Astrocyte of the spinal cord (primary cell): ENCODE results near the gene OR2T1.
"Not testable (repeated sequence)": the region's sequence is repeated elsewhere in the genome, so short reads cannot be mapped to it uniquely, and the experiment has no call there.

Experiments
- DNase-seq: peaks from one replicate; pipeline ENCODE4 v3.0.0; 2011; ENCODE audit warnings: low read depth, low spot score
- H3K4me3 ChIP-seq: 2 replicates; pipeline ENCODE4 v1.5.1; 2011; ENCODE audit warnings: low read depth, mild to moderate bottlenecking, low read length, moderate library complexity
- in situ Hi-C: cut with HindIII; loops from 2 replicates; pipeline ENCODE4 v1.10.0; 2017; ENCODE audit warnings: low sequenced_read_pairs
- TF ChIP-seq, protein P1 (sequence below): IDR thresholded peaks from 2 replicates; pipeline ENCODE4 v1.5.1; 2012; ENCODE audit warnings: low read depth, mild to moderate bottlenecking, low read length, inconsistent platforms

OR2T1 gene

DNA sequence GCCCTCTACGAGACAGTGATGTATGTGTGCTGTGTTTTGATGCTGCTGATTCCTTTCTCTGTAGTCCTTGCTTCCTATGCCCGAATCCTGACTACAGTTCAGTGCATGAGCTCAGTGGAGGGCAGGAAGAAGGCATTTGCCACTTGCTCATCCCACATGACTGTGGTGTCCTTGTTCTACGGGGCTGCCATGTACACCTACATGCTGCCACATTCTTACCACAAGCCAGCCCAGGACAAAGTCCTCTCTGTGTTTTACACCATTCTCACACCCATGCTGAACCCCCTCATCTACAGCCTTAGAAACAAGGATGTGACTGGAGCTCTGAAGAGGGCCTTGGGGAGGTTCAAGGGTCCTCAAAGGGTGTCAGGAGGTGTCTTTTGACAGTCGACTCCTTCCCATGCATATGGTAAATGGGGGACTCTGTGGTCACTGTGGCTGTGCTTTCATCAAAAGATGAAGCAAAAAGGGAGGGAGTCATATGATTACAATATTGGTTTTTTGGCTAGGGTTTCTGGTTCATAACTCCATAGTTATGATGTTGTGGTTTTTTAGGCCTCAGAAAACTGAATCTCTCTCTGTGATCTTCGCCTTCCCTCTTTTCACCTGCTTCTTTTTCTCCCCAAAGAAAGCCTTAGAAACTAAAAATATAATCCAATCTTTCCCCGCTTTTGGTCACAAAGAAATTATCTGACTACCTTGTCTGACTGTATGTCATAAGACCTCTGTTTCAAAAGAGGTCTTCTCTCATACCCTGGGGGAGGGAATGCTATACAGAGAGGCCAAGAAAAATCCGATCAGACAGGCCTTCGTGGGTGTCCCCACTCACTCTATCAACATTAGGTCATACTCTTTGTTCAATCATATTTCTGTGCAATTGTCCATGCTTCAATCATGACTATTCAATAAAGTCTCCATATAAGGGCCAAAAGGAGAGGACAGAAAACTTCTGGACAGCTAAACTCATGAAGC, 4.2 kb downstream of the OR2T1 start:
- in situ Hi-C loops, result no loop called here
- no peak for DNase-seq
- no peak overlapping the region for H3K4me3 ChIP-seq
- TF ChIP-seq, protein P1, sequence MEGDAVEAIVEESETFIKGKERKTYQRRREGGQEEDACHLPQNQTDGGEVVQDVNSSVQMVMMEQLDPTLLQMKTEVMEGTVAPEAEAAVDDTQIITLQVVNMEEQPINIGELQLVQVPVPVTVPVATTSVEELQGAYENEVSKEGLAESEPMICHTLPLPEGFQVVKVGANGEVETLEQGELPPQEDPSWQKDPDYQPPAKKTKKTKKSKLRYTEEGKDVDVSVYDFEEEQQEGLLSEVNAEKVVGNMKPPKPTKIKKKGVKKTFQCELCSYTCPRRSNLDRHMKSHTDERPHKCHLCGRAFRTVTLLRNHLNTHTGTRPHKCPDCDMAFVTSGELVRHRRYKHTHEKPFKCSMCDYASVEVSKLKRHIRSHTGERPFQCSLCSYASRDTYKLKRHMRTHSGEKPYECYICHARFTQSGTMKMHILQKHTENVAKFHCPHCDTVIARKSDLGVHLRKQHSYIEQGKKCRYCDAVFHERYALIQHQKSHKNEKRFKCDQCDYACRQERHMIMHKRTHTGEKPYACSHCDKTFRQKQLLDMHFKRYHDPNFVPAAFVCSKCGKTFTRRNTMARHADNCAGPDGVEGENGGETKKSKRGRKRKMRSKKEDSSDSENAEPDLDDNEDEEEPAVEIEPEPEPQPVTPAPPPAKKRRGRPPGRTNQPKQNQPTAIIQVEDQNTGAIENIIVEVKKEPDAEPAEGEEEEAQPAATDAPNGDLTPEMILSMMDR, result no peak

DNA sequence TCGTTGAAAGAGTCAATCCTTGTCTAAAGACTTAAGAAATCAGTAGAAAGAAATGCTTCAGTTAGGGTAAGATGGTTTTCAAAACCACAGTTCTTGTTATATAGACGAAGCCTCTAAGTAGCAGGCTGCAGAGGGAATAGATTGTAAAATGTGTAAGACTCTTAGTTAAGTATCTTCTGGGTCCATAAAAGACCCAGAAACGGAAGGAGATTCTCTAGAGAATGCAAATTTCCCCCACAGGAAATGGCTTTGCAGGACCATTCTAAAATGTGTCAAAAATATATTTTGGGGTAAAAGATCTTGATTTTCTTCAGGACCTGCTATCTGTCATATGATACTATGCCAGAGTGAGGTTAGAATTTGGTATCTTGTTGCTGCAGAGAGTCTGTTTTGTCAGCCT, 13.4 kb downstream of the OR2T1 start:
- TF ChIP-seq, protein P1, result no peak
- in situ Hi-C loops, result no loop called here
- no peak for DNase-seq
- no peak overlapping the region for H3K4me3 ChIP-seq

DNA sequence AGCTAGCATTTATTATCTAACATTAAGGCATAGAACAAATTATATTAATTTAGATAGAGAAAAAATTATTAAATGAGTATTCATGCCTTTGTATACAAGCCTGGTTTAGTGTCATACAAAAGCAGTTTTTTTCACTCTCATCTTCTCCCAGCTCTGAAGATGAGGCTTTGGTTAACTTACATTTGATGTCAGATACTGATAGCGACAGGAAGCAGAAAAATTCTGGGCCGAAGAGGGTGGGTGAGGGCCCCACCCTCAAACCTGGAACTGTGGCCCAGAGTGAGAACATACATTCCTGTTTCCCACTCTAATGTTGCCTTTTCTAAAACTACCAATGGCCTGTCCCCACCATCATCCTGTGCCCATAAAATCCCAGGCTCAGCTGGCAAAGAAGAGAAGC, 15.0 kb downstream of the OR2T1 start:
- no peak overlapping the region for H3K4me3 ChIP-seq
- TF ChIP-seq, protein P1, result no peak
- no peak for DNase-seq
- in situ Hi-C loops, result no loop called here

DNA sequence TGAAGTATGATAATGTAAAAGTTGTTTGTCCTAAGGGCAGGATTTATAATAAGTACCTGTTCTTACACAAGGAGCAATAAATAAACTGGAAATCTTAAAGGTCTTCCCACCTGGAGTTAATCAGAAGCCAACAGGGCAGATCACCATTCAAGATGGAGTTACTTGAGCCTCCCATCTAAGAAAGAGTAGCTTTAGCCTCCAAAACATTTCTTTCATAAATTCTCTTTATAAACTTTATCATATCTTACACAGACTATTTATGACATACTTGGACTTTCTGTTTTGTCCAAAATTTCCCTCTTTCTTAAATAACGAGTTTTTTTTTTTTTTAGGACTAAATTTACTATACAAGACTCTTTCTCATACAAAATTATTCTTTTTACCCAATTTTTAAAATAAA, 18.5 kb downstream of the OR2T1 start:
- in situ Hi-C loops, result no loop called here

DNA sequence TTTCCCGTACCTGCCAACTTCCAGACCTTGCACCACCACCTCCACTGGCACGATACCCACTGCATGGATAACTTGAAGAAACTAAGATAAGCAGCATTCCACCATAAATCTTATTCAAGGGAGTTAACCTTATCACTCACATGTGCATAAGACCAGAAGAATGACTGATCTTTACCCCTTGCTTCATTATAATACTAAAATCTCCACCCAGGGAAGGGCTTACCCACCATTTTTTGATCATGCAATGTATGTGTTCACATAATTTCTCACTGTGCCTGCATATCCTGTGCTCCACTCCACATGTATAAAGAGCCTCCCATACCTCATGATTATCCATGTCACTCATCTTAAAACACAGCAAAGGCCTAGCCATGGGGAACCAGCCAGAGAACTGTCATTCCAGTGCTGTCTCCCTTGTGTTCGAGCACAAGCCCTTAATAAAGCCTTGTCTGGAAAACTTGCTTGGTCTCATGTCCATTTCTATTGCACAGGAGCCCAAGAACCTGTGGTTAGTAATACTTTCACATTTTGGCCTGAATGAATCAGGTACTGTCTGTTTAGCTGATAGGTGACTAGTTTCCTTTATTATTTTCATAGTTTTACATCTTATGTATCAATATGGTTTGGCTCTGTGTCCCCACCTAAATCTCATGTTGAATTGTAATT, 24.8 kb downstream of the OR2T1 start:
- in situ Hi-C loops, H3K4me3 ChIP-seq, DNase-seq: not testable (repeated sequence)

More for the DNA sequence above, 18.5 kb downstream of the OR2T1 start:
- TF ChIP-seq, protein P1, result no peak
- peak; percentile 35 for DNase-seq
- H3K4me3 ChIP-seq, result no peak overlapping the region

DNA sequence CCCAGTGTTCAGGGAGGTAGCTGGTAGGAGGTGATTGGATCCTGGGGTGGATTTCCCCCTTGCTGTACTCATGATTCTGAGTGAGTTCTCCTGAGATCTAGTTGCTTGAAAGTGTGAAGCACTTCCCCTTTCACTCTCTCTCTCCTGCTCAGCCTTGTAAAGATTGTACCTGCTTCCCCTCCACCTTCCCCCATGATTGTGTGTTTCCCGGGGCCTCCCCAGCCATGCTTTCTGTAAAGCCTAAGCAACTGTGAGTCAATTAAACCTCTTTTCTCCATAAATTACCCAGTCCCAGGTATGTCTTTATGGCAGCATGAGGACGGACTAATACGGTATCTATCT, 25.3 kb downstream of the OR2T1 start:
- not testable (repeated sequence) for DNase-seq, H3K4me3 ChIP-seq

DNA sequence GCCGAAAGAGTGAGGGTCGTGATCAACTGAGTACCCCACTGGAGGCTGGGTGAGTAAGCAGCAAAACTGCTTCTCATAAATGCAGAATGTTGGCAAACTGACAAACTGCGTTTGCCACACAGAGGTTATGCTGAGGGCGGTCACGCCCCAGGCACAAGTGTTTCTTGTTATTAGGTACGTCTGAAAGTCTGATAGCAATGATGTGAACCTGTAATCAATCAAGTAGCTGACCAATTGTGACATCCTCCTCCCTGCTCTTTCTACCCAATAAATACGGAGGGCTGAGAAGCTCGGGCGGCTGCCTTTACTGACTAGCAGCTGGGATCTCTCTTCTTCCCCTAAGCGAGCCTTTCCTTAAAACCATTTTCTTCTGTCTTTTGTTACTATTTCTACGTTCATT, 28.8 kb downstream of the OR2T1 start:
- in situ Hi-C loops, H3K4me3 ChIP-seq, DNase-seq: not testable (repeated sequence)

More for the DNA sequence above, 25.3 kb downstream of the OR2T1 start:
- in situ Hi-C loops, result not testable (repeated sequence)

DNA sequence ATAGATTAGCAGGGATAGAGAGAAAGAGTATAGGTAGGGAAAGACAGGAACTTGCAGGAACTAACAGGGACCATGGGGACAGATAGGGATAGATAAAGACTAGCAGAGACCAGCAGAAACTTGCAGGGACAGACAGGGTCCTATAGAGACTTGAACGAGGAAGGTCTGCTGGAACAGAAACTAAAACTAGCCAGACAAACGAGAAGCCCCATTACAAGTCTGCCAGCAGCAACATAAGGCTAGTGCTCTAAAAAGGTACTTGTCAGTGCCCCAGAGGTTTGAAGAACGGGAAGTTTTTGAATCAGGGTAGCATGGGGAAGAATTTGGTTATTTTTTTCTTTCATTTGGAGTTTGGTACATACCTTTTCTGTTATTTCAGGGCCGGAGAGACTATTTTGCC, 29.4 kb downstream of the OR2T1 start:
- H3K4me3 ChIP-seq, DNase-seq, in situ Hi-C loops: not testable (repeated sequence)

DNA sequence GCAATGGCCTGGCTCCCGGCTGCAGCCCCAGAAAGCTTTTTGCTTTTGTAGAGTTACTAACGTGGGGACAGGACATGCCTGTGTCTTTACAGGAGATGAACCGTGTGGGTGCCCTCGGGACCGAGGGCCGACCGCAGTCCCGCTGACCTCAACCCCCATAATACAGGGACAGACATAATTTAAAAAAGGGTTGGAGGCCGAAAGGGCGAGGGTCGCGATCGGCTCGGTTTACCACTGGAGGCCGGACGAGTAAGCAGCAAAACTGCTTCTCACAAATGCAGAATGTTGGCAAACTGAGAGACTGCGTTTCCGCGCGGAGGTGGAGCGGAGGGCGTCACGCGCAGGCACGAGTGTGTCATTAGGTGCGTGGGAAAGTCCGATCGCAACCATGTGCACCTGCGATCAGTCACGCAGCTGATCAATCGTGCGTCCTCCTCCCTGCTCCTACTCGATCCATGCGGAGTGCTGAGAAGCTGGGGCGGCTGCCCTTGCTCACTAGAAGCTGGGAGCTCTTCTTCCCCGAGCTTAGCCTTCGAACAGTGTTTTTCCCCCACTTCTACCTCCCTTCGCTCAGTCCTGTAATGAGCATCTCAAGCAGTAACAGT, 31.1 kb downstream of the OR2T1 start:
- H3K4me3 ChIP-seq, in situ Hi-C loops, DNase-seq: not testable (repeated sequence)

DNA sequence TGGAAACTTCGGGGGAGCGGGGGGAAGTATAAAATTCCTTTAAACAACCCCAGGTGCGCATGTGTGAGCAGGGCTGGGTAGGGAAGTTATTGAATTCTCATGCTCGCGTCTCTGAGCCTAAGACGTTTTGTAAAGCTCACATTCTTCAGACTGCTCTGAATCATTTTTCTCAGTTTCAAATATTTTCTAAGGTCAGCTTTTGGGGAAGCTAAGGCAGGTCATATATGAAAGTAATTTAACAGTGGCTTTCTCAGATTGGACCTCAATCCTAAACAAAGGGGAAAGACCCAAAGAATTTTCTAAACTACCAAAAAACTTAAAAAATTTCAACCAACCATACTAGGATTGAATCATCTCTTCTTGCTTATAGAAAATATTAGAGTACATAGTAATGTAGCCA, 32.1 kb downstream of the OR2T1 start:
- DNase-seq, in situ Hi-C loops, H3K4me3 ChIP-seq: not testable (repeated sequence)

DNA sequence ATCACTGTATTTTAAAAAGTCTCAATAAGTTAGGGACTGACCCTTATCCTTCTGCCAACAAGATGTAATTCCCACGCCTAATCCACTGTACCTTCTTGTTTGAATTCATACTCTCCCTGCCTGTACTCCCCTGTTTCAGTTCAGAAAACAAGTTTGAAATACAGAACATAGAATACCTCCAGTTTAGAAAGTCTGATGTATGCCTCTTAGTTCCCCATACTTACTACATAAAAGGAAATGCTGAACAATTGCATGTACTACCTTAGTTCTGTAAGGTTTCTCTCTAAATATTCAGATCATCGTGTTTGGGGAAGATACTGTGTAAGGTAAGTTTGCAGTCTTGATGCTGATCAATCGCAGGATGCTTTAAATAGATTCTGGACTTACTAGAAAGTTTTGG, 33.5 kb downstream of the OR2T1 start:
- DNase-seq, H3K4me3 ChIP-seq, in situ Hi-C loops: not testable (repeated sequence)

DNA sequence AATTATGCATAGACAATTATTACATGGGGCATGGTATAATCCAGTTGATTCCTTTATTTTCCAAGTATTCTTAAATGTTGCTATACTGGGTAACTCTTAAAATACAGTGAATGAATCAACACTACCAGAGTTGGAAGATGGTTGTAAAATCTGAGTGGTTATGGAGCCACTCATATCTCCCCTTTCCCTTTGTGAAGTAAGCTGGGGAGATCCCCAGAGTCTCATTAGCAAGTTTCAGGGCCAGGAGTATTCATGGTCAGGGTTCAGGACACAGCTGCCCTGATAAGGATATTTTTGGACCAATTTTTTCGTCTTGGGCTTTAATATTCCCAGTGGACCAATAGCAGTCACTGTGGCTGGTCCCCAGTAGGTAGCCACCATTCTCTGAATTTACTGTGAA, 35.8 kb downstream of the OR2T1 start:
- in situ Hi-C loops, H3K4me3 ChIP-seq, DNase-seq: not testable (repeated sequence)

DNA sequence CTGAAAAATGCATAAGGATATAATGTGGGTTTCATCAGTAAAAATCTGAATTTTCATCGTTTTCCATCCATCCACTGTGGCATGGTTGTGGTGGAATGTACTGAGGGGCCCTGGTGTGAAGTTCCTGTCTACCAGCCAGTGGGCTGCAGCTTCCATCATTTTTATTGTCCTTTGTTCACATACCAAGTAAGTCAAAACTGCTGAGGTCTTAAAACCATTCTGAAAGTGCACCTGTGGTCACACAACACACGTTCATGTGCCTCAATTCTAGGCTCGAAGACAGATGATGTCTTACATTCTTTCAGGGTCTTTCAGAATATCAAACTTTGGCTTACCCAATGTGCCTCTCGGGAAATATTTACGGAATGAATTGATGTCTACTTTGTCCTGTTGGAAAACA, 36.4 kb downstream of the OR2T1 start:
- H3K4me3 ChIP-seq, in situ Hi-C loops, DNase-seq: not testable (repeated sequence)
